ENCODE measurements around the gene GLB1L3.

DNA sequence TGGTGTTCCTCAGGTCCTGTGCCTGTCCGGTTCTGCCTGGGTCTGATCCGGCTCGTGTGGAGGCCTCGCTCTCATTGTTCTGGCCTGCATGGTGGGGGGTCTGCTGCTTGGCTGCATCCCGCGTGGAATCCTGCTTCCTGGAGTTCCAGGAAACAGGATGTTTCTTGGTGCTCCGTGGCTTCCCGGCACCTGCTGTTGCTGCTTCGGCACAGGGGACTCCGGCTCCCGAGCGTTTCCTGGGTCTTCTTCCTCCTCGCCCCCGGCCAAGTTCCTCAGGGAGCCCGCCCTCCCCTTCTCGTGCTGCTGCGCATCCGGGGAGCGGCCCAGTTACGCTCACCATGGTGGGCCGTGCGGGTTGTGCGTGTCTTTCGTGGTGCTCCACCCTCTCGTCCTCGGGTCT lies 85.5 kb downstream of the GLB1L3 start:
- TF ChIP-seq POLR2A (IDR thresholded peaks at IDR 0.05): no peak
- no peak for TF ChIP-seq POLR2AphosphoS5 (IDR thresholded peaks at IDR 0.05)
- TF ChIP-seq, protein P1, sequence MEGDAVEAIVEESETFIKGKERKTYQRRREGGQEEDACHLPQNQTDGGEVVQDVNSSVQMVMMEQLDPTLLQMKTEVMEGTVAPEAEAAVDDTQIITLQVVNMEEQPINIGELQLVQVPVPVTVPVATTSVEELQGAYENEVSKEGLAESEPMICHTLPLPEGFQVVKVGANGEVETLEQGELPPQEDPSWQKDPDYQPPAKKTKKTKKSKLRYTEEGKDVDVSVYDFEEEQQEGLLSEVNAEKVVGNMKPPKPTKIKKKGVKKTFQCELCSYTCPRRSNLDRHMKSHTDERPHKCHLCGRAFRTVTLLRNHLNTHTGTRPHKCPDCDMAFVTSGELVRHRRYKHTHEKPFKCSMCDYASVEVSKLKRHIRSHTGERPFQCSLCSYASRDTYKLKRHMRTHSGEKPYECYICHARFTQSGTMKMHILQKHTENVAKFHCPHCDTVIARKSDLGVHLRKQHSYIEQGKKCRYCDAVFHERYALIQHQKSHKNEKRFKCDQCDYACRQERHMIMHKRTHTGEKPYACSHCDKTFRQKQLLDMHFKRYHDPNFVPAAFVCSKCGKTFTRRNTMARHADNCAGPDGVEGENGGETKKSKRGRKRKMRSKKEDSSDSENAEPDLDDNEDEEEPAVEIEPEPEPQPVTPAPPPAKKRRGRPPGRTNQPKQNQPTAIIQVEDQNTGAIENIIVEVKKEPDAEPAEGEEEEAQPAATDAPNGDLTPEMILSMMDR (IDR thresholded peaks at IDR 0.05): no peak

All from breast epithelium (tissue), 3 donors.